GM20431 (cell line): Measurements from ENCODE around the gene PCDHGA12.
"Not testable (repeated sequence)": the region's sequence is repeated elsewhere in the genome, so short reads cannot be mapped to it uniquely, and the experiment has no call there.

Experiments used
- in situ Hi-C: fragments of 300-500 bp; cut with MseI, MboI; formaldehyde crosslinking; loops from one replicate; pipeline ENCODE4 v1.15.0; 2020; ENCODE audit warnings: low sequenced_read_pairs; ENCODE audit not compliant: unreplicated experiment

Gene PCDHGA12

GRCh38 chr5:141407790-141408505 lies 22.4 kb upstream of the PCDHGA12 start, which contains the start of gene PCDHGB6:
TSS of gene PCDHGB6 (plus strand) at chr5:141408021. CDS start at chr5:141408203, 182 bp downstream.
- in situ Hi-C loops = not testable (repeated sequence)

- in situ Hi-C loops = loop anchor here (10.0 kb wide), 1 partner anchor 155 kb away; no protein-coding TSS in a partner anchor
Measured at GRCh38 chr5:141409598-141410306, 20.6 kb upstream of the PCDHGA12 start.

- in situ Hi-C loops = loop anchor here (10.0 kb wide), 1 partner anchor 153 kb away; no protein-coding TSS in a partner anchor
Measured at GRCh38 chr5:141411575-141411974, 18.7 kb upstream of the PCDHGA12 start.

- in situ Hi-C loops = loop anchor here (10.0 kb wide), 1 partner anchor 152 kb away; no protein-coding TSS in a partner anchor
Measured at GRCh38 chr5:141412854-141413539, 17.3 kb upstream of the PCDHGA12 start, which contains the start of gene PCDHGA10. TSS of gene PCDHGA10 (plus strand) at chr5:141412987. CDS start at chr5:141413176, 189 bp downstream.

GRCh38 chr5:141413540-141414069 lies 16.7 kb upstream of the PCDHGA12 start:
- in situ Hi-C loops = loop anchor here (10.0 kb wide), 1 partner anchor 151 kb away; no protein-coding TSS in a partner anchor

- in situ Hi-C loops = loop anchor here (10.0 kb wide), 1 partner anchor 150 kb away; no protein-coding TSS in a partner anchor
Measured at GRCh38 chr5:141414548-141415274, 15.6 kb upstream of the PCDHGA12 start.

- in situ Hi-C loops = loop anchor here (10.0 kb wide), 1 partner anchor 150 kb away; no protein-coding TSS in a partner anchor
Measured at GRCh38 chr5:141415275-141415618, 15.1 kb upstream of the PCDHGA12 start.

GRCh38 chr5:141417494-141418172 lies 12.7 kb upstream of the PCDHGA12 start, which contains the start of gene PCDHGB7:
TSS of gene PCDHGB7 (plus strand) at chr5:141417677. CDS start at chr5:141417860, 183 bp downstream.
- in situ Hi-C loops = loop anchor here (10.0 kb wide), 1 partner anchor 147 kb away; no protein-coding TSS in a partner anchor

GRCh38 chr5:141419074-141419880 lies 11.0 kb upstream of the PCDHGA12 start:
- in situ Hi-C loops = loop anchor here (10.0 kb wide), 1 partner anchor 146 kb away; no protein-coding TSS in a partner anchor

GRCh38 chr5:141420855-141421488 lies 9.3 kb upstream of the PCDHGA12 start, which contains the start of gene PCDHGA11:
TSS of gene PCDHGA11 (plus strand) at chr5:141421051. CDS start at chr5:141421228, 177 bp downstream.
- in situ Hi-C loops = loop anchor here (10.0 kb wide), 1 partner anchor 124 kb away; no protein-coding TSS in a partner anchor

GRCh38 chr5:141421489-141421855 lies 8.8 kb upstream of the PCDHGA12 start:
- in situ Hi-C loops = loop anchor here (10.0 kb wide), 1 partner anchor 123 kb away; no protein-coding TSS in a partner anchor

GRCh38 chr5:141422742-141423291 lies 7.5 kb upstream of the PCDHGA12 start:
- in situ Hi-C loops = loop anchor here (10.0 kb wide), 1 partner anchor 122 kb away; no protein-coding TSS in a partner anchor

GRCh38 chr5:141427783-141428426 lies 2.4 kb upstream of the PCDHGA12 start:
- in situ Hi-C loops = loop anchor here (10.0 kb wide), 1 partner anchor 117 kb away; no protein-coding TSS in a partner anchor

GRCh38 chr5:141431286-141431685 lies 979 bp downstream of the PCDHGA12 start:
- in situ Hi-C loops = no loop called here

- in situ Hi-C loops = not testable (repeated sequence)
Measured at GRCh38 chr5:141432308-141432707, 2.0 kb downstream of the PCDHGA12 start.

GRCh38 chr5:141432726-141433125 lies 2.4 kb downstream of the PCDHGA12 start:
- in situ Hi-C loops = not testable (repeated sequence)
